ENCODE results near the gene PRKCH. TPM values are rescaled to one million over a fixed set of nuclear protein-coding genes. Genes with fewer than 3 reads are reported as not detected.

The PRKCH gene
- total RNA-seq, 1 experiment from 2014 or later, result 12.4 TPM

DNA sequence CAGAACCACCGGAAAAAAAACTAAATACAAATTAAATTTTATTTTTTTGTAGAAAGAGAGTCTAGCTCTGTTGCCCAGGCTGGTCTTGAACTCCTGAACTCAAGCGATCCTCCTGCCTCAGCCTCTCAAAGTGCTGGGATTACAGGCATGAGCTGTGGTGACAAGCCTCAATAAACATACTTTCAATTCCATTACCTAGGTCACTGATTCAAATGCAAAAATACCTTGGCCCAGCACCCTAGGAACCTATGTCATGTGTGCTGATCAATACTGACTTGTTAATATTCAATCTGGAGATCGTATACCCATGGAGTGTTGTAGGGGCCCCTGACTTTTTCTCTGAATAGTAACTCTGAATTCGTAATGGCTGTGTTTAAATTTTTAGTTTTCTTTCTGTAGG, 33.2 kb upstream of the PRKCH start:
- Mint-ChIP-seq H3K36me3 (ENCODE audit: insufficient read depth, unreplicated experiment) (no peaks in the 10 kb centered on the region), H3K9me3 (ENCODE audit: unreplicated experiment) (no peaks in the 10 kb centered on the region), H3K27me3 (ENCODE audit: insufficient read depth, unreplicated experiment) (no peaks in the 10 kb centered on the region), H3K27ac (ENCODE audit: low read depth, unreplicated experiment) (no peak overlapping the region), H3K4me1 (ENCODE audit: insufficient read depth, unreplicated experiment) (peaks cover 6% of the 10 kb centered on the region), H3K4me3 (ENCODE audit: unreplicated experiment) (no peak overlapping the region)
- TF ChIP-seq, protein P1, sequence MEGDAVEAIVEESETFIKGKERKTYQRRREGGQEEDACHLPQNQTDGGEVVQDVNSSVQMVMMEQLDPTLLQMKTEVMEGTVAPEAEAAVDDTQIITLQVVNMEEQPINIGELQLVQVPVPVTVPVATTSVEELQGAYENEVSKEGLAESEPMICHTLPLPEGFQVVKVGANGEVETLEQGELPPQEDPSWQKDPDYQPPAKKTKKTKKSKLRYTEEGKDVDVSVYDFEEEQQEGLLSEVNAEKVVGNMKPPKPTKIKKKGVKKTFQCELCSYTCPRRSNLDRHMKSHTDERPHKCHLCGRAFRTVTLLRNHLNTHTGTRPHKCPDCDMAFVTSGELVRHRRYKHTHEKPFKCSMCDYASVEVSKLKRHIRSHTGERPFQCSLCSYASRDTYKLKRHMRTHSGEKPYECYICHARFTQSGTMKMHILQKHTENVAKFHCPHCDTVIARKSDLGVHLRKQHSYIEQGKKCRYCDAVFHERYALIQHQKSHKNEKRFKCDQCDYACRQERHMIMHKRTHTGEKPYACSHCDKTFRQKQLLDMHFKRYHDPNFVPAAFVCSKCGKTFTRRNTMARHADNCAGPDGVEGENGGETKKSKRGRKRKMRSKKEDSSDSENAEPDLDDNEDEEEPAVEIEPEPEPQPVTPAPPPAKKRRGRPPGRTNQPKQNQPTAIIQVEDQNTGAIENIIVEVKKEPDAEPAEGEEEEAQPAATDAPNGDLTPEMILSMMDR (IDR thresholded peaks at IDR 0.05; ENCODE audit: unreplicated experiment), result no peak
- CTCF ChIA-PET, result interaction anchor here (0.6 to 0.9 kb wide), 5 partner anchors 19 to 654 kb away, joined by 3 to 5 read pairs (median 4); no protein-coding TSS in a partner anchor
- POLR2A ChIA-PET, result no interaction called here
- BruUV-seq (replicated peaks), result no TSS peak
- no peak for DNase-seq (ENCODE audit: unreplicated experiment)
- intact Hi-C loops (cut with micrococcal nuclease), result no loop called here

DNA sequence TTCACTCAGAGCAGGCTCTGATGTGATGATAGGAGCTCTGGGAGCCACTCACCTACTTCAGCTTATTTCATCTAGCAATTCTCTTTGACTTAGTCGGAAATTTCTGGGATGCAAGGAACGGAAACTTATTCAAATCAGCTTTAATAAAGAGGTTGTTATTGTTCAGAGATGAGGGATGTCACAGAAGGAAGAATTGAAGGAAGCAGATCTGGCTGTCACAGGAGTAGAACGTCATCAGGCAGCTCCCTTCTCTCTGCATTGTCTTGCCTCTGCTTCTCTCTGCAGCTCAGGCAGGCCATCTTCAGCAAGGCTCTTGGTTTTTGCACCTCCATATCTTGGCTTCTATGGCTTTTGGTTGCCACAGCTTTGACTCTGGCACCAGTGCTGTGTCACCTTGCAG, 32.7 kb upstream of the PRKCH start:
- H3K27ac Mint-ChIP-seq (ENCODE audit: low read depth, unreplicated experiment), result no peak overlapping the region
- CTCF ChIA-PET, result interaction anchor here (0.5 to 1.0 kb wide), 6 partner anchors 13 to 655 kb away, joined by 3 to 5 read pairs (median 4); no protein-coding TSS in a partner anchor
- no TSS peak for BruUV-seq (replicated peaks)
- H3K27me3 Mint-ChIP-seq (ENCODE audit: insufficient read depth, unreplicated experiment), result no peaks in the 10 kb centered on the region
- DNase-seq (ENCODE audit: unreplicated experiment), result no peak
- TF ChIP-seq, protein P1 (IDR thresholded peaks at IDR 0.05; ENCODE audit: unreplicated experiment), result no peak
- no peaks in the 10 kb centered on the region for H3K9me3 Mint-ChIP-seq (ENCODE audit: unreplicated experiment)
- POLR2A ChIA-PET, result no interaction called here
- H3K4me1 Mint-ChIP-seq (ENCODE audit: insufficient read depth, unreplicated experiment), result peaks cover 6% of the 10 kb centered on the region
- intact Hi-C loops (cut with micrococcal nuclease), result no loop called here
- no peaks in the 10 kb centered on the region for H3K36me3 Mint-ChIP-seq (ENCODE audit: insufficient read depth, unreplicated experiment)
- H3K4me3 Mint-ChIP-seq (ENCODE audit: unreplicated experiment), result no peak overlapping the region

DNA sequence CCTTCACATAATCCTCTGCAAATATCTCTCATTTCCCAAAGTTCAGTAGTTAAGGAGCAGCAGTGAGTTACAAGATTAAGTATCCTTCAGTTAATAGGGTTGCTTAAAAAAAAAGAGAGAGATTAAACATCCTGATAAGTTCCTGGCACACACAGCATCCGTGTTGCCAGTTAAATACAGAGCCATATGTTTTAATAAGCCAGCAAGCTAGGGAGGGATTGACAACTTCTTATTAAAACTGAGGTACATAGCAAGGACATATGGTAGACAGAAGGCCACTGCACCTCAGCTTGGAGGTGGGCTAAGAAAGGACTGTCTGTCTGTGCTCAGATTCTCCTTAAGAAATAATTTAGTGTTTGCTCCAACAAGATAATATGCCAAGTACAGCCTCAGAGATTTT, 30.7 kb upstream of the PRKCH start:
- intact Hi-C loops (cut with micrococcal nuclease), result no loop called here
- peaks cover 6% of the 10 kb centered on the region for H3K4me1 Mint-ChIP-seq (ENCODE audit: insufficient read depth, unreplicated experiment)
- no peaks in the 10 kb centered on the region for H3K27me3 Mint-ChIP-seq (ENCODE audit: insufficient read depth, unreplicated experiment)
- ChIA-PET CTCF (interaction anchor here (0.7 kb wide), 1 partner anchor 169 kb away, joined by 3 read pairs; no protein-coding TSS in a partner anchor), POLR2A (no interaction called here)
- H3K9me3 Mint-ChIP-seq (ENCODE audit: unreplicated experiment), result no peaks in the 10 kb centered on the region
- H3K27ac Mint-ChIP-seq (ENCODE audit: low read depth, unreplicated experiment), result no peak overlapping the region
- no peaks in the 10 kb centered on the region for H3K36me3 Mint-ChIP-seq (ENCODE audit: insufficient read depth, unreplicated experiment)
- H3K4me3 Mint-ChIP-seq (ENCODE audit: unreplicated experiment), result no peak overlapping the region
- TF ChIP-seq, protein P1 (IDR thresholded peaks at IDR 0.05; ENCODE audit: unreplicated experiment), result no peak
- no TSS peak for BruUV-seq (replicated peaks)
- DNase-seq (ENCODE audit: unreplicated experiment), result no peak

DNA sequence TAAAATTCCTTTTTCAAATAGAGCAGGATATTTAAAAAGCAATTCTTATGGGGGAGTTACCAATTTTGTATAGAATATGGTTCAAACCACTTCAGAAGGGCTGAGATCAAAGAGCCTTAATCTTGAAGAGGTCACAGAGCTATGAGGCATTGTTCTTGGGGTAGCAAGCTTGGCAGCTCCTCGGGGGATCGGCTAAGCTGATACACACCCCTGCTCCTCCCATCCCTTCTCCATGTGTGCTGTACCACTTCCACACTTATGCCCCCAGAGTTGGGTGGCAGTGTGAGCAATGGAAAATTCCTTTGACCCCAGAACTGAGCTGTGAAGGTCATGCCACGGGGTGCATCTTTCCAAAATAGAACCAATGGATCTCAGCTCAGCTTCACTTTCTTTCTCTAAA, 25.2 kb upstream of the PRKCH start:
- no peaks in the 10 kb centered on the region for H3K27me3 Mint-ChIP-seq (ENCODE audit: insufficient read depth, unreplicated experiment)
- no peaks in the 10 kb centered on the region for H3K9me3 Mint-ChIP-seq (ENCODE audit: unreplicated experiment)
- H3K27ac Mint-ChIP-seq (ENCODE audit: low read depth, unreplicated experiment), result no peak overlapping the region
- intact Hi-C loops (cut with micrococcal nuclease), result no loop called here
- no peak overlapping the region for H3K4me3 Mint-ChIP-seq (ENCODE audit: unreplicated experiment)
- TF ChIP-seq, protein P1 (IDR thresholded peaks at IDR 0.05; ENCODE audit: unreplicated experiment), result no peak
- H3K4me1 Mint-ChIP-seq (ENCODE audit: insufficient read depth, unreplicated experiment), result no peaks in the 10 kb centered on the region
- peaks cover 3% of the 10 kb centered on the region for H3K36me3 Mint-ChIP-seq (ENCODE audit: insufficient read depth, unreplicated experiment)
- BruUV-seq (replicated peaks), result no TSS peak
- DNase-seq (ENCODE audit: unreplicated experiment), result no peak
- CTCF ChIA-PET, result interaction anchor here (0.5 to 1.7 kb wide), 20 partner anchors 10 to 1991 kb away, joined by 3 to 6 read pairs (median 3); partner anchors contain the start of gene PRKCH
- POLR2A ChIA-PET, result interaction anchor here (0.9 kb wide), 1 partner anchor 26 kb away, joined by 3 read pairs; no protein-coding TSS in a partner anchor

All from MCF 10A (cell line).